ENCODE measurements around the gene PCDHA5. TPM values are rescaled to one million over a fixed set of nuclear protein-coding genes. Genes with fewer than 3 reads are reported as not detected.
A peak's percentile ranks its signal among the peaks of the same experiment; 100 is the strongest.

The PCDHA5 gene
- total RNA-seq, 1 experiment from 2014 or later: 0.69 TPM

DNA sequence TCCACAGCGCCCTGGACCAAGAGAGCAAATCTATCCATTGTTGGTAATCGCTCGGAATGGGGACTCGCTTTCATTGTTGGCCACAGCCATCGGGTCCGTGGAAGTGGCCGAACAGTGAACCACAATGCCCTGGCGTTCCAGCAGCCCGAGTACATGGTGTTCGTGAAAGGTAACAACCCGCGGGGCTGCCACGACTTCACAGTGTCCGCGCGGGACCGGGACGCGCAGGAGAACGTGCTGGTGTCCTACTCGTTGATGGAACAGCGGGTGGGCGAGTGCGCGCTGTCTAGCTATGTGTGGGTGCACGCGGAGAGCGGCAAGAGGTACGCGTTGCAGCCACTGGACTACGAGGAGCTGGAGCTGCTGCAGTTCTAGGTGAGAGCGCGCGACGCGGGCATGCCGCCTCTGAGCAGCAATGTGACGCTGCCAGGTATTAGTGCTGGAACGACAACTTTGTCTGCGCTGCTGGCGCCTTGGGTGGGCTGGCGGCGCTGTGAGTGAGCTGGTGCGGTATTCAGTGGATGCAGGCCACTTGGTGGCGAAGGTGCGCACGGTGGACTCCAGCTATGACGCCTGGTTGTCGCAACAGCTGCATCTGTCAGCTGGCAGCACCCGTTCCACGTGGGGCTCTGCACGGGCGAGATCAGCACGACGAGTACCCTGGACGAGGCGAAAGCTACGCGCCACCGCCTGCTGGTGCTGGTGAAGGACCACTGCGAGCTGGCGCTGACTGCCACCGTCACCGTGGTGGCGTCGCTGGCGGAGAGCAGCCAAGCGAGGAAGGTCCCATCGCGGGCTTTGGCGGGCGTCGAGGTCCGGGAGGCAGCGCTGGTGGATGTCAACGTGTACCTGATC lies 41.3 kb downstream of the PCDHA5 start:
- no peak for DNase-seq (ENCODE audit: low read depth)

DNA sequence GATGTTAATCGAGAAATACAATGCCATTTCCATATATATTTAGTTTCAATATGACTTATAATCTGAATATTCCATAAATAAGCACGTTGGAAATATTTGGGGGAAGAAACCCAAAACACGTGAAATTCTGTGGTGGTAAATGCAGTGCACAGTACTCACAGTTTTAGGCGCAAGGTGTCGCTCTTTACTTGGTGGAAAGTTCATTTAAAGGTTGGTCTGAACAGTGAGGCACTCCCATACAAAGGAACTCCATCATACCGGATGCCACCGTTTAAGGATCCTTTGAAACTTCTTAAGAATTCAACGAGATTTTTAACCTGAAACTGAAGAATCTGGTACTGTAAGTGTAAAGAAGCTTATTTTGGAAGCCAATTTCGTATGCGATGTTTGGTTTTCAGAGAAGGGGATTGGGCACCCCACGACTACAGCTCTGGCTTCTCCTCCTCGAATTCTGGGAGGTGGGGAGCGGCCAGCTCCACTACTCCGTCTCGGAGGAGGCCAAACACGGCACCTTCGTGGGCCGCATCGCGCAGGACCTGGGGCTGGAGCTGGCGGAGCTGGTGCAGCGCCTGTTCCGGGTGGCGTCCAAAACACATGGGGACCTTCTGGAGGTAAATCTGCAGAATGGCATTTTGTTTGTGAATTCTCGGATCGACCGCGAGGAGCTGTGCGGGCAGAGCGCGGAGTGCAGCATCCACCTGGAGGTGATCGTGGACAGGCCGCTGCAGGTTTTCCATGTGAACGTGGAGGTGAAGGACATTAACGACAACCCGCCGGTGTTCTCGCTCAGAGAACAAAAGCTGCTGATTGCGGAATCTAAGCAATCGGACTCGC lies 47.5 kb downstream of the PCDHA5 start, which contains the start of gene PCDHA11:
PCDHA11 (plus strand) TSS at position 237 of the 834 bp plus-strand sequence; CDS start at position 384, 147 bp downstream.
- peak; percentile 50 for DNase-seq (ENCODE audit: low read depth)

DNA sequence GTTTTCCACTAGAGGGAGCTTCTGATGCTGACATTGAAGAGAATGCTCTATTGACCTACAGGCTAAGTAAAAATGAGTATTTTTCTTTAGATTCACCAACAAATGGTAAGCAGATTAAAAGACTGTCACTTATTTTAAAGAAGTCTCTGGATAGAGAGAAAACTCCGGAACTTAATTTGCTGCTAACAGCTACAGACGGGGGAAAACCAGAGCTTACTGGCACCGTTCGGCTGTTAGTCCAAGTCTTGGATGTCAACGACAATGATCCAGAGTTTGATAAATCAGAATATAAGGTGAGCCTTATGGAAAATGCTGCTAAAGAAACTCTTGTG lies 48.1 kb downstream of the PCDHA5 start:
- DNase-seq (ENCODE audit: low read depth): no peak

DNA sequence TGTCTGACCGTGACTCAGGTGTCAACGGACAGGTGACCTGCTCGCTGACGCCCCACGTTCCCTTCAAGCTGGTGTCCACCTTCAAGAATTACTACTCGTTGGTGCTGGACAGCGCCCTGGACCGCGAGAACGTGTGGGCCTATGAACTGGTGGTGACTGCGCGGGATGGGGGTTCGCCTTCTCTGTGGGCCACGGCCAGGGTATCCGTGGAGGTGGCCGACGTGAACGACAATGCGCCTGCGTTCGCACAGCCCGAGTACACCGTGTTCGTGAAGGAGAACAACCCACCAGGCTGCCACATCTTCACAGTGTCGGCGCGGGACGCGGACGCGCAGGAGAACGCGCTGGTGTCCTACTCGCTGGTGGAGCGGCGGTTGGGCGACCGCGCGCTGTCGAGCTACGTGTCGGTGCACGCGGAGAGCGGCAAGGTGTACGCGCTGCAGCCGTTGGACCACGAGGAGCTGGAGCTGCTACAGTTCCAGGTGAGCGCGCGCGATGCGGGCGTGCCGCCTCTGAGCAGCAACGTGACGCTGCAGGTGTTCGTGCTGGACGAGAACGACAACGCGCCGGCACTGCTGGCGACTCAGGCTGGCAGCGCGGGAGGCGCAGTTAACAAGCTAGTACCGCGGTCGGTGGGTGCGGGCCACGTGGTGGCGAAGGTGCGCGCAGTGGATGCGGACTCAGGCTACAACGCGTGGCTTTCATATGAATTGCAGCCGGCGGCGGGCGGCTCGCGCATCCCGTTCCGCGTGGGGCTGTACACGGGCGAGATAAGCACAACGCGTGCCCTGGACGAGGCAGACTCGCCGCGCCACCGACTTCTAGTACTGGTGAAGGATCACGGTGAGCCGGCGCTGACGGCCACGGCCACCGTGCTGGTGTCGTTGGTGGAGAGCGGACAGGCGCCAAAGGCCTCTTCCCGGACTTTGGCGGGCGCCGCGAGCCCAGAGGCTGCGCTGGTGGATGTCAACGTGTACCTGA lies 49.1 kb downstream of the PCDHA5 start:
- no peak for DNase-seq (ENCODE audit: low read depth)

Other genes starting within 250 kb of the PCDHA5 start
- 0.11 TPM in 1 of 2 replicates, not detected in the other for gene CD14, start 188.4 kb upstream of the PCDHA5 start, total RNA-seq (2014; rRNA removed; shearing (Covaris generic))
- 19.1 and 38.7 TPM in 2 replicates for gene TMCO6, start 182.2 kb upstream of the PCDHA5 start, total RNA-seq (2014; rRNA removed; shearing (Covaris generic))
- 64.1 and 70.2 TPM in 2 replicates for gene NDUFA2, start 174.0 kb upstream of the PCDHA5 start, total RNA-seq (2014; rRNA removed; shearing (Covaris generic))
- gene IK, start 173.8 kb upstream of the PCDHA5 start, total RNA-seq (2014; rRNA removed; shearing (Covaris generic)): 138 and 190 TPM in 2 replicates
- gene WDR55, start 156.7 kb upstream of the PCDHA5 start, total RNA-seq (2014; rRNA removed; shearing (Covaris generic)): 16.8 and 22.5 TPM in 2 replicates
- gene DND1, start 148.0 kb upstream of the PCDHA5 start, total RNA-seq (2014; rRNA removed; shearing (Covaris generic)): 0.69 and 1.4 TPM in 2 replicates
- gene HARS1, start 130.2 kb upstream of the PCDHA5 start, total RNA-seq (2014; rRNA removed; shearing (Covaris generic)): 114 and 126 TPM in 2 replicates
- gene HARS2, start 130.2 kb upstream of the PCDHA5 start, total RNA-seq (2014; rRNA removed; shearing (Covaris generic)): 65.1 and 68.8 TPM in 2 replicates
- gene ZMAT2, start 121.2 kb upstream of the PCDHA5 start, total RNA-seq (2014; rRNA removed; shearing (Covaris generic)): 84.2 and 124 TPM in 2 replicates
- gene PCDHA1, start 35.5 kb upstream of the PCDHA5 start, total RNA-seq (2014; rRNA removed; shearing (Covaris generic)): 0.42 and 1.2 TPM in 2 replicates
- 0.29 TPM in 1 of 2 replicates, not detected in the other for gene PCDHA2, start 26.8 kb upstream of the PCDHA5 start, total RNA-seq (2014; rRNA removed; shearing (Covaris generic))
- gene PCDHA3, start 20.6 kb upstream of the PCDHA5 start, total RNA-seq (2014; rRNA removed; shearing (Covaris generic)): 0.12 and 0.34 TPM in 2 replicates
- gene PCDHA4, start 14.5 kb upstream of the PCDHA5 start, total RNA-seq (2014; rRNA removed; shearing (Covaris generic)): 1.0 and 3.0 TPM in 2 replicates
- gene PCDHA6, start 6.3 kb downstream of the PCDHA5 start, total RNA-seq (2014; rRNA removed; shearing (Covaris generic)): 5.4 and 7.0 TPM in 2 replicates
- 0.71 and 0.97 TPM in 2 replicates for gene PCDHA7, start 12.7 kb downstream of the PCDHA5 start, total RNA-seq (2014; rRNA removed; shearing (Covaris generic))
- 0.06 TPM in 1 of 2 replicates, not detected in the other for gene PCDHA8, start 19.6 kb downstream of the PCDHA5 start, total RNA-seq (2014; rRNA removed; shearing (Covaris generic))
- 0.11 and 0.51 TPM in 2 replicates for gene PCDHA9, start 26.8 kb downstream of the PCDHA5 start, total RNA-seq (2014; rRNA removed; shearing (Covaris generic))
- gene PCDHA10, start 34.3 kb downstream of the PCDHA5 start, total RNA-seq (2014; rRNA removed; shearing (Covaris generic)): 0.68 and 3.3 TPM in 2 replicates
- gene PCDHA11, start 47.3 kb downstream of the PCDHA5 start, total RNA-seq (2014; rRNA removed; shearing (Covaris generic)): 1.9 and 2.0 TPM in 2 replicates
- 0.69 and 1.5 TPM in 2 replicates for gene PCDHA12, start 53.7 kb downstream of the PCDHA5 start, total RNA-seq (2014; rRNA removed; shearing (Covaris generic))
- 0.17 and 0.71 TPM in 2 replicates for gene PCDHA13, start 60.5 kb downstream of the PCDHA5 start, total RNA-seq (2014; rRNA removed; shearing (Covaris generic))
- gene PCDHAC1, start 104.7 kb downstream of the PCDHA5 start, total RNA-seq (2014; rRNA removed; shearing (Covaris generic)): 1.6 and 3.1 TPM in 2 replicates
- 1.2 and 1.3 TPM in 2 replicates for gene PCDHAC2, start 144.9 kb downstream of the PCDHA5 start, total RNA-seq (2014; rRNA removed; shearing (Covaris generic))
- gene PCDHB1, start 229.8 kb downstream of the PCDHA5 start, total RNA-seq (2014; rRNA removed; shearing (Covaris generic)): 0.06 TPM in 1 of 2 replicates, not detected in the other